H9 (cell line): ENCODE data around the gene PRMT7. TPM values are rescaled to one million over a fixed set of nuclear protein-coding genes. Genes with fewer than 3 reads are reported as not detected.

ENCODE experiments used
- DNase-seq: peaks from one replicate; pipeline ENCODE4 v3.0.0-alpha.2; 2017
- H2AFZ ChIP-seq: one replicate; pipeline ENCODE4 v1.6.1; 2013; ENCODE audit warnings: mild to moderate bottlenecking, low read length, control low read depth, moderate library complexity
- H2AK5ac ChIP-seq: 2 replicates; pipeline ENCODE4 v1.6.1; 2013; ENCODE audit warnings: low read length, control low read depth, mixed read lengths; ENCODE audit not compliant: insufficient read length
- H2BK120ac ChIP-seq: one replicate; pipeline ENCODE4 v1.6.1; 2013; ENCODE audit warnings: low read depth, mild to moderate bottlenecking, low read length, control low read depth, inconsistent platforms; ENCODE audit not compliant: poor library complexity, severe bottlenecking
- H2BK12ac ChIP-seq: 2 replicates; pipeline ENCODE4 v1.6.1; 2013; ENCODE audit warnings: low read length, control low read depth, mixed read lengths, low read depth; ENCODE audit not compliant: insufficient read length
- H2BK15ac ChIP-seq: 2 replicates; pipeline ENCODE4 v1.6.1; 2013; ENCODE audit warnings: low read depth, low read length, control low read depth
- H2BK20ac ChIP-seq: one replicate; pipeline ENCODE4 v1.6.1; 2013; ENCODE audit warnings: low read depth, mild to moderate bottlenecking, low read length, control low read depth, inconsistent platforms; ENCODE audit not compliant: poor library complexity, severe bottlenecking
- H2BK5ac ChIP-seq: 2 replicates; pipeline ENCODE4 v1.6.1; 2013; ENCODE audit warnings: low read length, control low read depth, mixed read lengths; ENCODE audit not compliant: insufficient read length
- H3K14ac ChIP-seq: 2 replicates; pipeline ENCODE4 v1.6.1; 2013; ENCODE audit warnings: low read length, control low read depth; ENCODE audit not compliant: insufficient read depth
- H3K18ac ChIP-seq: 2 replicates; pipeline ENCODE4 v1.6.1; 2013; ENCODE audit warnings: low read depth, mild to moderate bottlenecking, mixed read lengths, low read length, control low read depth; ENCODE audit not compliant: insufficient read length
- H3K23ac ChIP-seq: 2 replicates; pipeline ENCODE4 v1.6.1; 2013; ENCODE audit warnings: low read length, control low read depth, mixed read lengths, low read depth; ENCODE audit not compliant: insufficient read length
- H3K23me2 ChIP-seq: 2 replicates; pipeline ENCODE4 v1.6.1; 2013; ENCODE audit warnings: low read depth, mild to moderate bottlenecking, mixed read lengths, low read length, control low read depth; ENCODE audit not compliant: insufficient read length, poor library complexity, severe bottlenecking
- H3K27ac ChIP-seq: 2 replicates; pipeline ENCODE4 v1.5.1; 2013; ENCODE audit warnings: low read length, control low read depth, mixed read lengths, low read depth; ENCODE audit not compliant: insufficient read length
- H3K27me3 ChIP-seq: 2 replicates; pipeline ENCODE4 v1.6.1; 2013; ENCODE audit warnings: low read length, control low read depth, inconsistent platforms; ENCODE audit not compliant: insufficient read depth
- H3K4ac ChIP-seq: 2 replicates; pipeline ENCODE4 v1.6.1; 2013; ENCODE audit warnings: low read depth, mild to moderate bottlenecking, control low read depth, inconsistent platforms, low read length, moderate library complexity
- H3K4me1 ChIP-seq: 2 replicates; pipeline ENCODE4 v1.6.1; 2013; ENCODE audit warnings: low read length, control low read depth, inconsistent platforms; ENCODE audit not compliant: insufficient read depth
- H3K4me2 ChIP-seq: 2 replicates; pipeline ENCODE4 v1.6.1; 2013; ENCODE audit warnings: low read length, control low read depth, mixed read lengths; ENCODE audit not compliant: insufficient read length, insufficient read depth
- H3K56ac ChIP-seq: 2 replicates; pipeline ENCODE4 v1.6.1; 2013; ENCODE audit warnings: low read depth, mild to moderate bottlenecking, mixed read lengths, low read length, control low read depth; ENCODE audit not compliant: insufficient read length
- H3K79me1 ChIP-seq: 2 replicates; pipeline ENCODE4 v1.6.1; 2013; ENCODE audit warnings: low read depth, mild to moderate bottlenecking, moderate library complexity, low read length, control low read depth, inconsistent platforms; ENCODE audit not compliant: insufficient read depth, poor library complexity, severe bottlenecking
- H3K79me2 ChIP-seq: 2 replicates; pipeline ENCODE4 v1.6.1; 2013; ENCODE audit warnings: low read length, control low read depth, inconsistent platforms; ENCODE audit not compliant: insufficient read depth
- H3K9ac ChIP-seq: 2 replicates; pipeline ENCODE4 v1.6.1; 2013; ENCODE audit warnings: low read length, control low read depth, mixed read lengths; ENCODE audit not compliant: insufficient read length; ENCODE audit errors: extremely low read depth
- H3K9me3 ChIP-seq: one replicate; pipeline ENCODE4 v1.6.1; 2013; ENCODE audit warnings: low read depth, low read length, inconsistent platforms; ENCODE audit not compliant: control insufficient read depth
- H3T11ph ChIP-seq: one replicate; pipeline ENCODE4 v1.6.1; 2013; ENCODE audit warnings: mild to moderate bottlenecking, low read length, control low read depth, inconsistent platforms
- H4K20me1 ChIP-seq: one replicate; pipeline ENCODE4 v1.6.1; 2013; ENCODE audit not compliant: control insufficient read depth, insufficient read length, insufficient read depth
- H4K5ac ChIP-seq: 2 replicates; pipeline ENCODE4 v1.6.1; 2013; ENCODE audit warnings: low read depth, mild to moderate bottlenecking, mixed read lengths, low read length, control low read depth; ENCODE audit not compliant: insufficient read length
- H4K8ac ChIP-seq: replicated peaks from 2 replicates; pipeline ENCODE4 v1.6.1; 2013; ENCODE audit warnings: low read length, control low read depth, mixed read lengths, low read depth; ENCODE audit not compliant: insufficient read length
- H4K91ac ChIP-seq: 2 replicates; pipeline ENCODE4 v1.6.1; 2013; ENCODE audit warnings: low read depth, mild to moderate bottlenecking, moderate library complexity, mixed read lengths, low read length, control low read depth; ENCODE audit not compliant: insufficient read length
- H3K27ac Mint-ChIP-seq, 3 experiments: 2 replicates in 2 of 3; 3 replicates in 1 of 3; pipeline ENCODE4 v1.8.0; 2020 to 2021; ENCODE audit warnings: mixed read lengths in 3 of 3, mild to moderate bottlenecking in 1 of 3, moderate library complexity in 1 of 3
- H3K27me3 Mint-ChIP-seq: 2 replicates; pipeline ENCODE4 v1.8.0; 2021; ENCODE audit warnings: low read depth, mild to moderate bottlenecking, moderate library complexity, mixed read lengths
- H3K36me3 Mint-ChIP-seq, 3 experiments: 2 replicates in 2 of 3; 3 replicates in 1 of 3; pipeline ENCODE4 v1.8.0; 2020 to 2021; ENCODE audit warnings: low read depth in 3 of 3, mixed read lengths in 3 of 3; ENCODE audit not compliant: insufficient read depth in 1 of 3
- H3K4me1 Mint-ChIP-seq, 2 experiments: 2 replicates each; pipeline ENCODE4 v1.8.0; 2020; ENCODE audit warnings: mixed read lengths in 2 of 2
- H3K4me3 Mint-ChIP-seq, 2 experiments: 2 replicates in 1 of 2; 3 replicates in 1 of 2; pipeline ENCODE4 v1.8.0; 2020 to 2021; ENCODE audit warnings: mild to moderate bottlenecking in 2 of 2, mixed read lengths in 2 of 2, moderate library complexity in 1 of 2
- H3K9me3 Mint-ChIP-seq, 2 experiments: 2 replicates in 1 of 2; 3 replicates in 1 of 2; pipeline ENCODE4 v1.8.0; 2020; ENCODE audit warnings: mild to moderate bottlenecking in 2 of 2, mixed read lengths in 2 of 2, moderate library complexity in 1 of 2
- WGBS: extraction: QIAGEN DNeasy Blood & Tissue Kit; methylation state at CpG from one replicate; pipeline ENCODE4 v1.1.7; 2013; ENCODE audit warnings: missing lambda C conversion rate, low lambda C conversion rate, mixed read lengths; ENCODE audit not compliant: insufficient read length; ENCODE audit errors: extremely low coverage; 5-methylcytosine and 5-hydroxymethylcytosine counted together
- total RNA-seq: library from RNA; stranded (reverse); gene quantifications from 2 replicates; pipeline ENCODE4 v1.2.1, GENCODE V29; 2021
- TF ChIP-seq, protein P1 (sequence below): fragments of 200-600 bp; sonication (generic); conservative IDR thresholded peaks from 3 replicates; pipeline ENCODE4 v1.8.0; 2021; ENCODE audit warnings: antibody characterized with exemption, mild to moderate bottlenecking

PRMT7 gene
- total RNA-seq, 1 experiment from 2014 or later = 56.6 TPM

DNA sequence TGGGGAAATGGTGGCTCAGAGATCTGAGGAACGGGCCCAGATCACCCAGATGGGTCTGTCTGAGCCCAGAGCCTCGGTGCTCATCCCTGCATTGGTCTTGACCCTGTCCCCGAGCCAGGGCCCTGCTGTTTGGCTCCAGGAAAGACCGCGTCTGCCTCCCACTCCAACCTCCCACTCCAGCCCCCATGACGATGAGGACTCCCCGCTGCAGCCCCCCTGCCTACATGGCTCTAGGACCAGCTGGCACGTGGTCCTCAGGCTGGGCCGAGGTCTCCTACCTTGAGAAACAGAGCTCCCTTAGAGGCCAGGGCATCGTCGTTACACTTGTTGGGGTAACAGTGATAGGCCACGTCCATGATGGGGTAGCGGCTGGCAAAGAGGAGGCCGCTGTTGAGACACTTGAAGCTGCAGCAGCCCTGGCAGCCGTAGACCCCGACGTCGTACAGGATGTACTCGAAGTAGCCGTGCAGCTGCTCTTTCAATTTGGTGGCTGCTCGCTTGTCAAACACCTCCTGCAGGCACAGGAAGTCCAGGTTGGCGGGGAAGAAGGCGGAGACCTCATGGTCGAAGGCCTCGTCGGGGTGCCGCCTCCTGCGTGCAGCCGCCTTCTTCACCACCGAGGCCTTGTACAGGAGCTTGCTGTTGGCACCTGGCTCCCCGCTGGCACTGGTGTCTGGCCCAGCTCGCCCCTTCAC lies 59.9 kb downstream of the PRMT7 start:
- H2AK5ac ChIP-seq = no peak overlapping the region
- no peak overlapping the region for H3K27ac ChIP-seq
- no peak overlapping the region for H3K18ac ChIP-seq
- no peaks in the 10 kb centered on the region for H3K79me1 ChIP-seq
- no peaks in the 10 kb centered on the region for H3K9me3 Mint-ChIP-seq
- H3K4me1 Mint-ChIP-seq = peaks cover 13 to 38% of the 10 kb centered on the region in 2 experiments
- DNase-seq = no peak
- no peak overlapping the region for H3K4ac ChIP-seq
- no peaks in the 10 kb centered on the region for H3K4me1 ChIP-seq
- no peaks in the 10 kb centered on the region for H3K79me2 ChIP-seq
- no peak overlapping the region; a peak in 1 of 5 replicates for H3K4me3 Mint-ChIP-seq
- H2BK20ac ChIP-seq = no peak overlapping the region
- H4K91ac ChIP-seq = no peak overlapping the region
- no peak overlapping the region for H2BK15ac ChIP-seq
- H2BK120ac ChIP-seq = no peak overlapping the region
- H3K9ac ChIP-seq = no peak overlapping the region
- no peaks in the 10 kb centered on the region for H3K23me2 ChIP-seq
- no peak overlapping the region for H3K14ac ChIP-seq
- H4K20me1 ChIP-seq = no peaks in the 10 kb centered on the region
- H2AFZ ChIP-seq = no peak overlapping the region
- no peak overlapping the region for H4K8ac ChIP-seq
- no peak overlapping the region for H2BK12ac ChIP-seq
- no CpG with 5 or more reads among the region's 32 CpGs for WGBS
- H2BK5ac ChIP-seq = no peak overlapping the region
- no peak overlapping the region for H3T11ph ChIP-seq
- no peak overlapping the region for H4K5ac ChIP-seq
- no peak overlapping the region for H3K27ac Mint-ChIP-seq
- peaks cover 18% of the 10 kb centered on the region for H3K27me3 Mint-ChIP-seq
- H3K27me3 ChIP-seq = no peaks in the 10 kb centered on the region
- TF ChIP-seq, protein P1, sequence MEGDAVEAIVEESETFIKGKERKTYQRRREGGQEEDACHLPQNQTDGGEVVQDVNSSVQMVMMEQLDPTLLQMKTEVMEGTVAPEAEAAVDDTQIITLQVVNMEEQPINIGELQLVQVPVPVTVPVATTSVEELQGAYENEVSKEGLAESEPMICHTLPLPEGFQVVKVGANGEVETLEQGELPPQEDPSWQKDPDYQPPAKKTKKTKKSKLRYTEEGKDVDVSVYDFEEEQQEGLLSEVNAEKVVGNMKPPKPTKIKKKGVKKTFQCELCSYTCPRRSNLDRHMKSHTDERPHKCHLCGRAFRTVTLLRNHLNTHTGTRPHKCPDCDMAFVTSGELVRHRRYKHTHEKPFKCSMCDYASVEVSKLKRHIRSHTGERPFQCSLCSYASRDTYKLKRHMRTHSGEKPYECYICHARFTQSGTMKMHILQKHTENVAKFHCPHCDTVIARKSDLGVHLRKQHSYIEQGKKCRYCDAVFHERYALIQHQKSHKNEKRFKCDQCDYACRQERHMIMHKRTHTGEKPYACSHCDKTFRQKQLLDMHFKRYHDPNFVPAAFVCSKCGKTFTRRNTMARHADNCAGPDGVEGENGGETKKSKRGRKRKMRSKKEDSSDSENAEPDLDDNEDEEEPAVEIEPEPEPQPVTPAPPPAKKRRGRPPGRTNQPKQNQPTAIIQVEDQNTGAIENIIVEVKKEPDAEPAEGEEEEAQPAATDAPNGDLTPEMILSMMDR = no peak
- no peaks in the 10 kb centered on the region for H3K36me3 Mint-ChIP-seq
- H3K9me3 ChIP-seq = no peaks in the 10 kb centered on the region
- H3K23ac ChIP-seq = no peak overlapping the region
- no peak overlapping the region for H3K4me2 ChIP-seq
- H3K56ac ChIP-seq = no peak overlapping the region
